Melanocyte of skin (primary cell): ENCODE results near the gene CENATAC. TPM values are rescaled to one million over a fixed set of nuclear protein-coding genes. Genes with fewer than 3 reads are reported as not detected.

Experiments
- small RNA-seq, 2 donors: library from RNA; depleted of rRNA; stranded (forward); fragments of <200 nt; gene quantifications; one replicate each; pipeline ENCODE3, GENCODE V24; 2012
- total RNA-seq, 2 donors: library from RNA; depleted of rRNA; stranded (reverse); fragments of >200 nt; gene quantifications; 2 replicates each; pipeline ENCODE4 v1.2.3, GENCODE V29; 2012

CENATAC gene
- 10 to 100 TPM; 18.6 to 28.2 TPM for total RNA-seq

GRCh38 chr11:118997627-118998387 lies at the start of gene CENATAC:
CENATAC (plus strand) TSS chr11:118998138; CDS start chr11:118998198, 60 bp downstream.

GRCh38 chr11:118956094-118956846 lies 41.7 kb upstream of the CENATAC start, which contains the start of gene UPK2:
UPK2 (plus strand) TSS chr11:118956298; CDS start chr11:118956351, 53 bp downstream.

DNA sequence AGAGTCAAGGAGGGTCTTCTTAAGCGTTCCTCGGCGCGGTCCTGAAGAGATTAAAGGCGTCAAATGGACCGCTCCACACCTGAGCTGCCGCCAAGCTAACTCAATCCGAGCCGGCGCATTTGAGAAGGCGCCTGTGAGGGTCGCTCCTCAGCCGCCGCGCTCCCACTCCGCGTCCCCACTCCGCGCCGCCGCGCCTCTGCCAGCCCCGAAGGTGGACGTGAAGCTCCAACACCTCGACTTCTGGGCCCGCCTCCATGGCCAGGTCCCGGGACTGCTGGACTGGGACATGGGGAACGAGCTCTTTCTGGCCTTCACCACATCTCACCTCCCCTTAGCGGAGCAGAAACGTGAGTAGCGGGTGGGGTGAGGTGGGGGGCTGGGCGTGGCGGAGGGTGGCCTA lies 26.3 kb upstream of the CENATAC start, which contains the start of gene FOXR1:
Gene FOXR1 (plus strand): TSS at position 116 of the 400 bp plus-strand sequence. CDS start 171 bp downstream, at position 287.

GRCh38 chr11:119018074-119018938 lies 20.4 kb downstream of the CENATAC start, which contains the start of the genes RPS25 and TRAPPC4:
RPS25 (minus strand) TSS chr11:119018343; CDS start chr11:119018284, 59 bp downstream.
TRAPPC4 (plus strand) TSS chr11:119018766; CDS start chr11:119018796, 30 bp downstream.

DNA sequence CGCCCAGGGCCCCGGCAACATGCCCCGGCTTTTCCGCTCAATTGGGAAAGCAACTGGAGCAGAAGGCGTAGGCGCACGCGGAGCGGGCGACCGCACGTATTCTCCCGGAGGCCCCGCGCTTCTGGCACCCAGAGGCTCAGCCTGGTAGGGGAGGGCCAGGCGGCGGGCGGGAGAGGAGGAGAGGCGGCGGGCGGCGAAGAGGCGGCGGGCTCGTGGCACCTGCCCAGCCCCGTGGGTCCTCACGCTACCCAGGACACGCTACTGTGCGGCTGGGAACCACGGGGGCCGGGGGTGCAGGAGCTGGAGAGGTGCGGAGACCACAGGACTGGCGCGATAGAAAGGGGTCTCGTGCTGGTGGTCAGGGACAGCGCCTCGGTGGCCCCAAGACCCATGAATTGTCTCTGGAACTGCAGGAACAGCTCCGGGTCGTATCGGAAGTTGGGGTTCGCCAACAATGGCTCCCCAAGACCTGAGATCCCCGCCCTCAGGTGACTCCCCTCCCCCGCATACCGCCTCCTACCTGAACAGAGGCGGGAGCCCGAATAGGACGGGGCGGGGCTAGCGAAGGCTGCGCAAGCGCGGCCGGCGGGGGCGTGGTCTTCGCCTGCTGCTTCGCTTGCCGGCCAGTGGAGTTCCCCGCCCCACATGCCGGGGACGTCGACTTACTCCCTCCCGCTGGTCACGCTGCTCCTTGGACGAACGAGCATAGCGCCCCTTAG lies 32.5 kb downstream of the CENATAC start, which contains the start of gene SLC37A4:
Gene SLC37A4 (minus strand): TSS at position 549 of the 719 bp plus-strand sequence.

GRCh38 chr11:119057000-119057769 lies 59.2 kb downstream of the CENATAC start, which contains the start of gene HYOU1:
HYOU1 (minus strand) TSS chr11:119057205; CDS start chr11:119056160, 1,045 bp downstream.

Small RNAs within 50 kb of the gene (small RNA-seq; reads per million reads assigned to genes)
- gene AP003392.2 (0 reads per million in 2 donors), gene RF00017 (0 reads per million in 2 donors), gene RF00019 (0 reads per million in 2 donors)

Other genes with a start within 250 kb of the CENATAC start
- gene DDX6, start 207.0 kb upstream of the CENATAC start, total RNA-seq = 10 to 100 TPM; 73.3 to 74.7 TPM
- not detected for gene CXCR5, start 114.2 kb upstream of the CENATAC start, total RNA-seq
- gene BCL9L, start 72.2 kb upstream of the CENATAC start, total RNA-seq = 10 to 100 TPM in 1 of 2 donors, 1 to 10 TPM in 1; 6.9 to 10.7 TPM
- not detected for gene UPK2, start 41.8 kb upstream of the CENATAC start, total RNA-seq
- gene FOXR1, start 26.4 kb upstream of the CENATAC start, total RNA-seq = not detected
- gene RPS25, start 20.2 kb downstream of the CENATAC start, total RNA-seq = 100 to 1,000 TPM; 853 to 862 TPM
- gene TRAPPC4, start 20.6 kb downstream of the CENATAC start, total RNA-seq = 100 to 1,000 TPM in 1 of 2 donors, 10 to 100 TPM in 1; 56.8 to 101 TPM
- gene SLC37A4, start 32.7 kb downstream of the CENATAC start, total RNA-seq = 10 to 100 TPM; 24.1 to 35.0 TPM
- gene HYOU1, start 59.1 kb downstream of the CENATAC start, total RNA-seq = 100 to 1,000 TPM in 1 of 2 donors, 10 to 100 TPM in 1; 95.0 to 180 TPM
- gene VPS11, start 69.7 kb downstream of the CENATAC start, total RNA-seq = 10 to 100 TPM; 39.6 to 47.8 TPM
- gene HMBS, start 86.7 kb downstream of the CENATAC start, total RNA-seq = 10 to 100 TPM; 15.8 to 18.3 TPM
- 10 to 100 TPM; 30.6 to 35.3 TPM for gene DPAGT1, start 103.7 kb downstream of the CENATAC start, total RNA-seq
- 1 to 10 TPM; 7.2 to 8.0 TPM for gene C2CD2L, start 109.2 kb downstream of the CENATAC start, total RNA-seq
- gene HINFP, start 123.4 kb downstream of the CENATAC start, total RNA-seq = 10 to 100 TPM; 16.0 to 20.0 TPM
- under 1 TPM; 0.33 to 0.34 TPM for gene ABCG4, start 150.9 kb downstream of the CENATAC start, total RNA-seq
- 10 to 100 TPM; 17.0 to 22.4 TPM for gene NLRX1, start 170.6 kb downstream of the CENATAC start, total RNA-seq
- under 1 TPM in 1 of 2 donors, not detected in 1; 0.69 TPM for gene NHERF4, start 187.3 kb downstream of the CENATAC start, total RNA-seq
- gene CBL, start 208.2 kb downstream of the CENATAC start, total RNA-seq = 10 to 100 TPM; 11.7 to 17.0 TPM